ENCODE measurements around the gene ADARB2.

ADARB2 gene

GRCh38 chr10:1209355-1209979, 527.9 kb downstream of the ADARB2 start:
- DNase-seq: no peak

- no peak for DNase-seq
Measured at GRCh38 chr10:1208366-1209311, 528.7 kb downstream of the ADARB2 start.

DNA sequence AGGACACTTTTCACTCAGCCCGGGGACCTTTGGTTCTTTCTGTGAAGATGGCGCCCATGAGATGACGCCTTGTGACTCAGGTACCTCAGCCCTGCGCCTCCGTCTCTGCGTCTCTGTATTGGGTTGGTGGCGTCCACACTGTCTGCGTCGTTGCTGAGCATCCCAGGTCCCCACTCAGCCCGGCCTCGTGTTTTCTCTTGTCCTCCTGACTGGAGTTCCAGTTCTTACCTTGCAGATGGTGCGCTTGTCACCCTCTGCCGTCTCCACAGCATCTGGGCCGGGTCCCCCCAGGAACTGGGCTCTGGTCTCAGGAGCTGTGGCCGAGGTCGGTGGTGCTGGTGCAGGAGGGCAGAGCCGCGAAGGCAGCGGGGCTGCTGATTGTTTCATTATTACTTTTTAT, 530.7 kb downstream of the ADARB2 start:
- DNase-seq: no peak

DNA sequence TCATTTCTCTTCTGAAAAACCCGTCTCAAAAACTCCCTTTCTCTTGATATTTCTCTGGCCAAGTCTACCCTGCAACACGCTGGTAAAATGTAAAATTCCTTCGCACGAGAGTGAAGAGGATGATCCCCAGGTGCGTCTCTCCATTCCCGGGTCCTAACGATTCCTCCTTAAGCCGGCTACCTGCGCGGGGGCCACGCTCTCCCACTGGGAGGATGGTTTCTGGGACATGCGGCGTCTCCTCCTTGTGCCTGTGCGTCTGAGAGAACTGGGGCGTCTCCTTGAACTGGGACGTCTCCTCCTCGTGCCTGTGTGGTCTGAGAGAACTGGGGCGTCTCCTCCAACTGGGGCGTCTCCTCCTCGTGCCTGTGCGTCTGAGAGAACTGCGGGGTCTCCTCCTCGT, 531.2 kb downstream of the ADARB2 start:
- DNase-seq: no peak

DNA sequence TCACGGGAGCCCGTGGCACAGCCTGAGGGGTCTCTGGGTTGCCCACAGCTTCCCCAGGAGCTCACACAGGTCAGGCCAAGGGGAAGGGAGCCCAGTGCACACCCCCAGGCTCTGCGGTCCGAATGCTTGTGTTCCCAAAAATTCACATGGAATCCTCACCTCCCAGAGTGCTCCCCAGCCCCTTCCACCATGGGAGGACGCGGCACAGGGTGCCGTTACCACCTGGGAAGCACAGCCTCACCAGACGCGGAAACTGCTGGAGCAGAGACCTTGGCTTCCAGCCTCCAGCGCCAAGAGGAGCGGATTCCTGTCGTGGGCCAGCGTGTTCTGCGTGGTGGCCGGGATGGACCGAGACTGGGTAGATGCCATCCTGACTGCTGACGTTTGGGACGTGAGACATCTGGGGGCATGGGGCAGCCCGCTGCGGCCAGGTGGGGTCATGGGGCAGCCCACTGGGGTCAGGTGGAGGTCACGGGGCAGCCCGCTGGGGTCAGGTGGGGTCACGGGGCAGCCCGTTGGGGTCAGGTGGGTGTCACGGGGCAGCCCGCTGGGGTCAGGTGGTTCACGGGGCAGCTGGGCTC, 531.8 kb downstream of the ADARB2 start:
- DNase-seq: no peak

- DNase-seq: no peak
Measured at GRCh38 chr10:1204434-1205326, 532.6 kb downstream of the ADARB2 start.

- DNase-seq: no peak
Measured at GRCh38 chr10:1203704-1204103, 533.6 kb downstream of the ADARB2 start.

GRCh38 chr10:1203216-1203615, 534.1 kb downstream of the ADARB2 start:
- DNase-seq: no peak

GRCh38 chr10:1202343-1202742, 535.0 kb downstream of the ADARB2 start:
- DNase-seq: no peak

DNA sequence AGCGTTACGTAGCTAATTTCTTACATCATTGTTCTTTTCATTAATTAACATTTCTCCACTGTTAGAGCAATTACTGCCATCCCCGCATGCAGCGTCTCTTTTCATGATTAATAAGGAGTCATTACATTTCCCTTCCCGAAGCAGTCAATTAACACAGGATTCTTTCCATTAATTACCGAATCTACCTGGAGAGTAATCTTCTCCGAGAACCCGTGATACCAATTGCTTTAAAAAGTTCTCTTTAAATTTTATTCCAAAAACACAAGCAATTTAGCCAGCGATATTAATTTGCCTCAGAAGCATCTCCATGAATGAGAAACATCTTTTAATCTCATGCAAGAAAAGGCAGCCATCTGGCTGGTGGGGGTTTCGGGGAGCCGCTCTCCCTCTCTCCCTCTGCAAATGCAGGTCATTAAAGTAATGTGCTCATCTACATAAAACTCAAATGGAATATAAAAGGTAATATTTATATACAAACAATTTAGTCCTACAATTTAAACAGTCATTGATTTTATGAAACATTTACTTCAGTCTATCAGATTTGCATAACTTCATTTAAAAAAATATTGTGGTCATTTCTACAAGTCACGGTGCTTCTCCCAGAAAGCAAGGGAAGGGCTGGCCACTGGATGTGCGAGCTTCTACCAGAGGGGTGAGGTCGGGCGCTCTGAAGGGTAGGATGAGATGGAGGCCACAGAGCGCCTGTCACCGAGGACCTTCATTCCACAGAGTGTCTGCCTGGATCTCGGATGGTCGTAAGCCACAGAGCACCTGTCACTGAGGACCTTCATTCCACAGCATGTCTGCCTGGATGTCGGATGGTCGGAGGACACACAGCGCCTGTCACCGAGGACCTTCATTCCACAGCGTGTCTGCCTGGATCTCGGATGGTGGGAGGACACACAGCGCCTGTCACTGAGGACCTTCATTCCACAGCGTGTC, 536.2 kb downstream of the ADARB2 start:
- DNase-seq: no peak

DNA sequence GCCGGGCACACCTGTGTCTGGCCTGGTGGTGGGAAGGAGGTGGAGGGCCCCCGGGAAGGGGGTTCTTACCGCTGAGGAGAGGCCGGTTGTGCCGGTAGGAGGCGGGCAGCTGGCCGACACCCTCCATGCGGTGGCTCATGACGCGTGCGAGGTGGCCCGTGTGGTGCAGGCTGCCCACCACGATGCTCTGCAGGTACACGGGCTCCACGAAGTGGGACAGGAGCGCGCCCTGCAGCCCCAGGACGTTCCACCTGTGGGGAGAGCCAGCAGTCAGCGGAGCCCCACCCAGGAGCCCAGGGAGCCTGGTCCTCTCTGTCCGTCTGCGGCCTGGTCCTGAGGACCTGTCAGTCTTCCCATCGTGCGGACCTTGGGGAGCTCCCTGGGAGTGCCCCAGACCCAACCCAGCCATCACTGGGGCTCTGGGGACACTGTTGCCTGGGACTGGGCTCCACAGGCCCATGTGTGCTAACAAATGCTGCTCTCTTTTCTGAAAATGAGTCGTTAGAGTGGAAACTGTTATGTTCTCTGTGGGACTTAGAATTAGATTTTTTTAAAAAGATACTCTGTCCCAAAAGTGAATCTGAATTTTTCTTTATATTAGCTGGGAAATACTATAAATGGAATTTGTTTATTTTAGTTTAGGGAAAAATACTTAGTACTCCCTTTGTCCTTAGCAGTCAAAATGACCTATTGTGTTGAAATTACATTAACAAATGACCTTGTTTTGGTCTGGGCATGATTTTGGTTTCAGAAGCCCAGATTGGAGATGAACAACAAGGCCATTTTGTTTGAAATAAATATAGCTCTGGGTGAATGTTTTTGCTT, 537.2 kb downstream of the ADARB2 start:
- no peak for DNase-seq

DNA sequence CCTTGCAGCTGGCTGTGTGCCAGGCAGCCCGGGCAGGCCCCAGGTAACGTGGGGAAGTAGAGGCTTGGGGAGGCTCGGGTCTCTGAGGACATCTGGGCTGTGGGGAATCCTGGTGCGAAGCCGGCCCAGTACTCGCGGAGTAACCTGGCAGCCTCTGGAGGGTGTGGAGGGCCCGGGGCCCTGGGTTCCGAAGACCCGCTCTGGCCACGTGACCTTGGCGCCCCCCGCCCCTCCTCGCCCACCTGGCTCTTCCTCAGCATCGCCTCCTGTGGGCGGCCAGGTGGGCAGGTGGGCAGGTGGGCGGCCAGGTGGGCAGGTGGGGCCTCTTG, 538.0 kb downstream of the ADARB2 start:
- no peak for DNase-seq

DNA sequence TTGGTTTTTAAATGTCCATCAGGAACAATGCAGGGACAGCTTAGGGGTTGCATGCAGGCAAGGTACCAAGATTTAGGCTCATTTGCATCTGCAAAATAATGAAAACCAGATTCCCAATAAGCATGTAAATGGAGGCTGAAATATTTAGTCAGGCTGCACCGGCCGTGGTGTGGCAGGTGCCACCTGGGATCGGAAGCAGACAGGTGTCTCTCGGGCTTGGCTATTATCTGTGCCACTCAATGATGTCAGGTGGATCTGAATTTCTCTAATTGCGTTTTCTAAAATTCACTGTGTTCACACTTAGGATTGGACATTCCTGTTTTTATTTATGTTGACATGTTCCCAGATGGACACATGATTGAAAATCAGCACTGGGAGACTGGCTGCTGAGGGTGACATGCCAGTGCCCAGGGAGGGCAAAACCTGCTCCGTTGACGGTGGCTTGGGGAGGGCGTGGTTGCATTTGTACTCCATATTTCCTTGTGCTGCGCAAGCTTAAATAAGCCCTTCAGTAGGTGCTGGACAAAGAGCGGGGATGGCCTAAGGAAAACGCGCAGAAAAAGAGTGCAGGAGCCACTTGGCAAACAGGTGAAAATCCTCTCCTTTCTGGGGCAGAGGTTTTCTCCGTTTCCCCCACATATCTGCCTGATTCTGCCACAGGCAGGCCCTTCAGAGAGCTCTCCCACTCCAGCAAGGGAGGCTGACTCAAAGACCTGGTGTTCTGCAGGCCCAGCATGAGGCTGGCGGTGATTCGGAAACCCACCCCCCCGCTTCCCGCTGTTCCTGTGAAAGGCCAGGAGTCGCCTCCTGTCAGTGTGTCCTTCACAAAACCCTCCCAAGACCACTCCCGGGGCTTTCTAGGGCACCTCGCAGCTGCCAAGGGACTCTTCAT, 538.6 kb downstream of the ADARB2 start:
- DNase-seq: no peak

- no peak for DNase-seq
Measured at GRCh38 chr10:1197384-1197783, 539.9 kb downstream of the ADARB2 start.

DNA sequence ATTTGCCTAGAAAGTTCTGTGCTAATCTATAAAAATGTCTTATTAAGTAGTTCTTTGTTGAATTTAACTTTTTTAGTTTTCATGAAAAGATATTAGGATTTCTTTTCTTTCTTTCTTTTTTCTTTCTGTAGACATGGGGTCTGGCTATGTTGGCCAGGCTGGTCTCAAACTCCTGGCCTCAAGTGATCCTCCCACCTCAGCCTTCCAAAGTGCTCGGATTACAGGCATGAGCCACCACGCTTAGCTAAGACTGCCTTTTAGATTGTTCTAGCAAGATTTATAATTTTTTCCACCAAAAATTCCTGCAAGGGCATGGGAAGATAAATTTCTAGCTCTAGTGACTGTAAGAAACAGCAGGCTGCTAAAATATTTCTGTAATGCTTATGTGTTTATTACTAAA, 540.7 kb downstream of the ADARB2 start:
- no peak for DNase-seq

DNA sequence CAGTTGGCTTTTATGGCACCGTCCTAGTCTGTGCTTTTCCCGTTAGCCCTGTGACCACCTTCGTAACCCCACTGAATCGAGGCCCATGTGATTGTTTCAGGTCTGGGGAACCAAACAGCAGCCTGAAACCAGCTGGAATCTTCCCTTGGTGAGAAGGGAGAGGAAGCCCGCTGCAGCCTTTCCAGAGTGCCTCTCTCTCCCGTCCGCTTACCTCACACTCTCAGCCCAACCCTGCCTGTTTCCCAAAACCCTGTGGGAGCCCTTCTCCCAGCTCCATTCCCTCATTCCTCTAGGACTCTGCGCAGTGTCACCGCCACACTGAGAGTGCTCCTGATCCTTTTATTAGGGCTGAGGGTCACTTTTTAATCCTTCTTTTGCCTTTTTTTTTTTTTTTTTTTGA, 541.5 kb downstream of the ADARB2 start:
- no peak for DNase-seq

- DNase-seq: no peak
Measured at GRCh38 chr10:1194161-1194560, 543.2 kb downstream of the ADARB2 start.

GRCh38 chr10:1193561-1193960, 543.8 kb downstream of the ADARB2 start:
- no peak for DNase-seq

- no peak for DNase-seq
Measured at GRCh38 chr10:1191752-1192151, 545.6 kb downstream of the ADARB2 start.

Measured in CD4-positive, alpha-beta T cell treated with Interleukin-1 beta for 1 hour (primary cell).